GM18517 (cell line): ENCODE data around the gene NUDT15.
"Not testable (repeated sequence)": the region's sequence is repeated elsewhere in the genome, so short reads cannot be mapped to it uniquely, and the experiment has no call there.

Experiments used
- ATAC-seq: cut with Tn5 transposase; IDR thresholded peaks from one replicate; pipeline ENCODE4 v1.9.1; 2021; ENCODE audit warnings: mild to moderate bottlenecking, moderate library complexity; ENCODE audit not compliant: unreplicated experiment

Gene NUDT15

DNA sequence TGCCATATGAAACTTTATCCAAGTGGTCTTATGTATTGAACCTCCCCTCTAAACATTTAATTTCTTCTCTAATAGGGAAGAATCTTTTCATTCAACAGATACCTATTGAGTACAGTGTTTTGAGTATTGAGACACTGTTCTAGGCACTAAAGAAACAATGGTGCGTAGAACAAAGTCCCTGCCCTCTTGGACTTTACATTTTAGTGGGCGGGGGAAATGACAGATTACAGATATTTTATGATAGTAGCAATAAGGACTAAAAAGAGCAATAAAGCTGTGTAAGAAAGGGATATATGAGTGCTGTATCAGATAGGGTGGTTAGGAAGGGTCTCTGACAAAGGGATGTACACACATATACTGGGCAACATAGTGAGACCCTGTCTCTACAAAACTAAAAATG is 5.4 kb downstream of the NUDT15 start:
- no peak for ATAC-seq

- ATAC-seq = no peak
Measured at GRCh38 chr13:48043789-48044503, 6.4 kb downstream of the NUDT15 start.

- no peak for ATAC-seq
Measured at GRCh38 chr13:48050550-48050949, 13.0 kb downstream of the NUDT15 start.

- ATAC-seq = no peak
Measured at GRCh38 chr13:48054601-48055000, 17.1 kb downstream of the NUDT15 start.

- ATAC-seq = no peak
Measured at GRCh38 chr13:48055712-48056111, 18.2 kb downstream of the NUDT15 start.

DNA sequence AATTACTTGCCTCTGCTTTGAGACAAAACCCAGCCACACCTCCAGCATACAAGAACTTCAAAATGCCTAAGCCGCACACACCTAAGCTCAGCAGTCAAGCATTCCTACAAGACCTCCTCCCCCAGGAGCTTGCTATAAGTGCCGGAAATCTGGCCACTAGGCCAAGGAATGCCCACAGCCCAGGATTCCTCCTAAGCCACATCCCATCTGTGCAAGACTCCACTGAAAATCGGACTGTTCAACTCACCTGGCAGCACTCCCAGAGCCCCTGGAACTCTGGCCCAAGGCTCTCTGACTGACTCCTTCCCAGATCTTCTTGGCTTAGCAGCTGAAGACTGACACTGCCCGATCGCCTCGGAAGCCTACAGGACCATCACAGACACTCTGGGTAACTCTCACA is 21.0 kb downstream of the NUDT15 start:
- not testable (repeated sequence) for ATAC-seq

GRCh38 chr13:48059951-48060350 is 22.4 kb downstream of the NUDT15 start:
- not testable (repeated sequence) for ATAC-seq

DNA sequence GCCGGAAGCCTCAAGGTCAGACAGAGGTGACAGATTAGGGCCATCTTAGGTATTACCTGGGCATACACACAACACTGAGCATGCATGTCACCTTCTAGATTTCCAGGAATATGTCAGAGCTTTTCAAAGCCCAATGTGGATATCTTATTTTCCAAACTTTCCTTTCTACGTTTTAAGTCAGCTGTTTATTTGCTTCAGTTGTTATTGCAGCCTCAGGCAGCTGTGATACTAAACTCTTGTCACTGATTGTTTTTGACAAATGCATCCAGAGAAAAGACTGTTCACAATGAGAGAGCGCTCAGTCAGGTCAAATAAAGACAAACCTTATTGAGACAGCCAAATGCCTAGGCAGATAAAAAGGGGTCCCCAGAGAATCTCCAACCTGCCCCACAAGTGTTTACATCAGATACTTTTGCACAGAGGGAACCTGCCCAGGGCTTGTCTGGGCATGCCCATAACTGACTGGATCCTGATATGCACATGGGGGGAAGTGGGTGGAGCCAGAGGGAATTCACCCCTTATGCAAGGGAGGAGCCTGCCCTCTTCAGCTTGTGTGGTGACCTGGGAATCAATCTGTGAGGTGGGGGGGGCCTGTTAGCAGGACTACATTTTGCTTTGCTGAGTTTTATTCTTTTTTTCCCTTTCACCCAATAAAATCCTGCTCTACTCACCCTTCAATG is 28.9 kb downstream of the NUDT15 start:
- ATAC-seq = peak; percentile 67

DNA sequence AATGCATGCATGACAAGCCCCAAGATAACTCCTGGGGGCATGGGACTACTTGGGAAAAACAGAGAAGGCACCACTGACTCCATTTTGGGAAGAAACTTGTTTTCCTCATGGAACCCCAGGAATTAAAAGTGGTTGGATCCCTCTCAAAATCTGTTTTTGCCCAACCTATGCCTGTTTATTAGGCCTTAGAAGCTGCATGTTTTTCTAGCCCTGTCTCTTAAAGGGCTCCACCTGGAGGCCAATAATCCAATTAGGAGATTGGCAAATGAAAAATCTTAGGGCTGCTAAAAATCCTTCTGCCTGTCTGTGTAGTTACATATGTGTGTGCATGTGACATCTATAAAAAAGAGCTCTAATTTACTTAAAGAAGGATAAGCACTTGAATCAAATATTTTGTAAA is 30.5 kb downstream of the NUDT15 start:
- ATAC-seq = no peak

DNA sequence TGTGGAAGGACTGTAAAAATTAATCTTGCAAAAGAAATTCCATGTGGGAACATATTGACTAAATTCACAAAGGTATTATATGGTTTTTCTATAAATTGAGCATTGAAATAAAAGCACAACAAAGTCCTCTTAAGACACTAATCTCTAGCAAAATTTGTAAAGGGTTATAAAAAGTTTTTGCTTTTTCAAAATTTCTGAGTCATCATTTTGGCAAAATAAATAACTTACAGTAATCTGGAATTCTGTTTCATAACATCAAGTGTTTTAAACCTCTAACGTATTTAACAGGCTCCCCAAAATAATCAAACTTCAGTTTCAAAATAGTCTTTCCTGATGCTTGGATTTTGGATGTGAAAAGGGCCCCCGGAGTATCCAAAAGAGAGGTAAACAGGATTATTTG is 31.4 kb downstream of the NUDT15 start:
- no peak for ATAC-seq

DNA sequence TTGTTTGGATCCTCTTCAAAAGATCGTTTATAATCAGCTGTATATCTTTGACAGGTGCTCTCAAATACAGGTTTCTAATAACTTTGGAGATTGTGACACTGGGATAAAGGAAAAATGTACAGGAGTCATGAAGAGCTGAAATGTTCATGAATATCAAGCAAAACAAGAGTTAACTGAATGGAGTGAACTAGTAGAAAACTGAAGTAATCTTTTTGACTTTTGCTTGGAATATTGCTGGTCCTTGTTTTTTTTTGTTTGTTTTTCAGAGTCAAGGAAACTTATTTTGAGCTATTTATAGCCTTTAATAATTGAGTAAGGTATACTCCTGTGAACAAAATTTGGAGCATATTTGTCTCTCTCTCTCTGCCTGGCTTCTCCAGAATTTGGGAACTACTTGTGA is 32.0 kb downstream of the NUDT15 start:
- no peak for ATAC-seq

GRCh38 chr13:48070942-48071341 is 33.4 kb downstream of the NUDT15 start:
- ATAC-seq = no peak

- no peak for ATAC-seq
Measured at GRCh38 chr13:48072304-48072703, 34.8 kb downstream of the NUDT15 start.

GRCh38 chr13:48072787-48073186 is 35.3 kb downstream of the NUDT15 start:
- ATAC-seq = no peak

GRCh38 chr13:48074006-48074405 is 36.5 kb downstream of the NUDT15 start:
- no peak for ATAC-seq

DNA sequence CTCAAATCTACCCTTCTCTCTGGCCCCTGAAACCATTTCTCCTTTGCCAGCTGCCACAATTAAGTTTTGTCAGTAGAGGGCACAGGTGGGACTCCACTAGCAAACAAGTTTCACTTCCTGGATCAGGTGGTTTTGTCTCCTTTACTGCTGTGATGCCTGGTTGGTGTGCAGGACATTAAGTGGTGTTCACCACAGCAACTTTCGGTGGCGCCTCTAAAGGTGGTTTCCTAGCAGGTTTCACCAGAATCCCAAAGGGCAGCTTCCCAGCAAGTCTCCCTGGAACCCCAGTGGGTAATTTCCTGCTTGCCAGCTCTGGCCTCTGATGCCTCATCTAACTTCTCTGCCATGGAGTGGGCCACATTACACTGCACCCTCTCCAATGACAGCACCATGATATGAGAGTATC is 40.7 kb downstream of the NUDT15 start:
- ATAC-seq = peak; percentile 98

- ATAC-seq = no peak
Measured at GRCh38 chr13:48081739-48082138, 44.2 kb downstream of the NUDT15 start.

DNA sequence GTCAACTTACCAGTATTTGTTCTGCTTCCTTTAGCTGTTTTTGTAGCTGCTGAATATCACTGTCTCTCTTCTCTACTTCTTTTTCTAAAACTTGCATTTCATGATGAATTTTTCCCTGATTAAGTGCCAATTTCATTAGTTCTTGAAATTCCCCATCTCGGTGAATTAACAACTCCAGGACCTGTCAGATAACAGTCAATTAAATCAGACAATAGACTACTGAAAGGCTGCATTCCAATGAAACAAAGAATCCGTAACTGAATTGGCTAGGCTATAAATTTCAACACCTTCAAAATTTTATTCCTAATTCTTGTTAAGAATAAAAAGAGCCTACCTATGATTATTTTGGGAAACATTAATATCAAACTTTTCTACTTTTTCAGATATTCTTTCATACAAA is 48.7 kb downstream of the NUDT15 start:
- ATAC-seq = no peak

GRCh38 chr13:48093588-48093987 is 56.1 kb downstream of the NUDT15 start:
- no peak for ATAC-seq

DNA sequence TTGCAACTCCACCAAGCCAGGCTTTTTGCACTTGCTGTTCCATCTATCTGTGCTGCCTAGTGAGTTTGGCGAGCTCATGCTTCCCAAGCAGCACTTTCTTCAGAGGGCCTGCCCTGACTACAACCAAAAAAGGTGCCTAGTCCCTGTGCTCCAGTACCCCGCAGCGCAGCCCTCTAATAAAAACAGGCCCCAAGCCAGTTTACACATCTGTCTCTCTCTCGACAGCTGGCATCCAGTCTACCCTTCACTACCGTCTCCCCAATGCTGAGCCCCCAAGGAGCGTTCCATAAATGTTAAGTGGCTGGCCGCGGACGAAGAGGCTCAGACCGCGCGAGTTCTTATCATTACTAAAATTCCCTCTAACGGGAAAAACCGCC is 56.9 kb downstream of the NUDT15 start:
- no peak for ATAC-seq

DNA sequence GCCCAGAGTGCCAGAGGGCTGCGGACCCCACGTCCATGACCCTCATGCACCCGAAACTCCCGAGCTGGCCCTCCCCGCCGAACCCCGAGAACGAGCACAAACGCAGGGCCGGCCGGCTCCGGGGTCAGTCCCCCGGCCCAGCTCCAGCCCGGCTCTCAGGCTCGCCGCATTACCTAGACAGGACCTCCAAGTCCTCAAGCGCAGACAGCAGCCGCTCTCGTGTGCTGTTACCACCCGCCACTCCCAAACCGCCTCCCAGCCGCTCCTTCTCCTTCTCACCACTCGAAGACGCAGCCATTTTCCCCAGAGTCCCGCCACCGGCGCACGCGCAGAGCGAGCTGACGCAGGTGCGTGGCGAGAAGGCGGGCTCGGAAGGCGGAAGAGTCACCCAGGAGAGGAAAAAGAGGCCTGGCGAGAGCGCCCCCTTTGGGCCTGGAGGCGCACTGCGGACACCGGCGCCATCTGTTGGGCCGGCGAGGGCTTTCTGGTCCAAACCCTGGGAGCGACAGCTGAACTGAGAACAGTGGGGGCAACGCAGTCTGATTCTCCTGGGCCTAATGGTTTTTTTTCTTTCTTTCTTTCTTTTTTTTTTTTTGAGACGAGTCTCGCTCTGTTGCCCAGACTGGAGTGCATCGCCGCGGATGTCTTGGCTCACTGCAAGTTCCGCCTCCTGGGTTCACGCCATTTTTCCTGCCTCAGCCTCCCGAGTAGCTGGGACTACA is 57.4 kb downstream of the NUDT15 start, which contains the start of gene MED4:
MED4 (minus strand) TSS at position 324 of the 722 bp plus-strand sequence; CDS start at position 298, 26 bp downstream.
- peak; percentile 92 for ATAC-seq

DNA sequence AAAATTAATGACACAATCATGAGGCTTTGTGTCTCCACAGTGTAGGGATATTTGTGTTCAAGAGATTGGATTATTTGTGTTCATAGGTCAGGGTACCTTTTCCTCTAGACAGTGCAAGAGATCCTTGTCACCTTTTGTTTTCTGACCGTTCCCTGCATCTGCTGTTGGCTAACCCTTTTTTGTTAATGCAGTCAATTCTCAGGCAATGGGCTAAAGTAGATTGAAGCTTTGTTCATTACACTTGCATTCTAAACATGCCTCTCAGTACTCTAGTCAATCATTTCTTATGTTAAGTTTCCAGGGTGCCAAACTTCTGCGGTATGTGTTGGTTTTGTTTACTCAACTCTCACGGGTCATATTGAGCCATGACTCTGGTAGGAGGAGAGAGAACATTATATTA is 59.1 kb downstream of the NUDT15 start:
- ATAC-seq = no peak
